Astrocyte (in vitro differentiated cells and primary cell): ENCODE results near the gene ATP11A.

Source experiments
- EZH2 ChIP-seq: IDR thresholded peaks from 2 replicates; pipeline ENCODE4 v1.6.1; 2012; ENCODE audit warnings: mild to moderate bottlenecking, low read length, inconsistent platforms; ENCODE audit not compliant: insufficient read depth
- TF ChIP-seq, protein P1 (sequence below): IDR thresholded peaks from 2 replicates; pipeline ENCODE4 v1.5.1; 2011; ENCODE audit warnings: low read depth, mild to moderate bottlenecking, inconsistent platforms, low read length, moderate library complexity; ENCODE audit not compliant: insufficient read depth

- TF ChIP-seq, protein P1, sequence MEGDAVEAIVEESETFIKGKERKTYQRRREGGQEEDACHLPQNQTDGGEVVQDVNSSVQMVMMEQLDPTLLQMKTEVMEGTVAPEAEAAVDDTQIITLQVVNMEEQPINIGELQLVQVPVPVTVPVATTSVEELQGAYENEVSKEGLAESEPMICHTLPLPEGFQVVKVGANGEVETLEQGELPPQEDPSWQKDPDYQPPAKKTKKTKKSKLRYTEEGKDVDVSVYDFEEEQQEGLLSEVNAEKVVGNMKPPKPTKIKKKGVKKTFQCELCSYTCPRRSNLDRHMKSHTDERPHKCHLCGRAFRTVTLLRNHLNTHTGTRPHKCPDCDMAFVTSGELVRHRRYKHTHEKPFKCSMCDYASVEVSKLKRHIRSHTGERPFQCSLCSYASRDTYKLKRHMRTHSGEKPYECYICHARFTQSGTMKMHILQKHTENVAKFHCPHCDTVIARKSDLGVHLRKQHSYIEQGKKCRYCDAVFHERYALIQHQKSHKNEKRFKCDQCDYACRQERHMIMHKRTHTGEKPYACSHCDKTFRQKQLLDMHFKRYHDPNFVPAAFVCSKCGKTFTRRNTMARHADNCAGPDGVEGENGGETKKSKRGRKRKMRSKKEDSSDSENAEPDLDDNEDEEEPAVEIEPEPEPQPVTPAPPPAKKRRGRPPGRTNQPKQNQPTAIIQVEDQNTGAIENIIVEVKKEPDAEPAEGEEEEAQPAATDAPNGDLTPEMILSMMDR = peak; percentile 66
- no peak for TF ChIP-seq EZH2
Observed at GRCh38 chr13:112873851-112874750, 184.3 kb downstream of the ATP11A start.
